ENCODE data around the gene CLN5. TPM values are rescaled to one million over a fixed set of nuclear protein-coding genes. Genes with fewer than 3 reads are reported as not detected.
A peak's percentile ranks its signal among the peaks of the same experiment; 100 is the strongest.
"Not testable (repeated sequence)": the region's sequence is repeated elsewhere in the genome, so short reads cannot be mapped to it uniquely, and the experiment has no call there.

CLN5 gene
- total RNA-seq, 1 experiment from 2014 or later: 14.5 TPM

DNA sequence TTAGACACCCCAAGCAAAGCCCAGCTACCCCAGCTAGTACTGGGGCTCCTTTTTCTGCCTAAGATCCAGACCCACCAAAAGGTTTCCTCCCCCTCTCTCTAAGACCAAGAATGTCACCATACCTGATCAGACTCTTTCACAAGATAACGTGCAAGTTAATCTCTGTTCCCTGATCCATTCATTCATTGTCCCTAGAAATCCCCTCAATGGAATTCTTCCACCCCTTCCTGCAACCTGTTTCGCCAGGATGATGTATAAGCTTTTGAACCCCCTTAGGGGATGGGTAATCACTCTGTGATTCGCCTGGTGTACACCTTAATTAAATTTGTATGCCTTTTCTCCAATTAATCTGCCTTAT is 17.3 kb upstream of the CLN5 start:
- no peak for DNase-seq (ENCODE audit: extremely low read depth, low read depth)

DNA sequence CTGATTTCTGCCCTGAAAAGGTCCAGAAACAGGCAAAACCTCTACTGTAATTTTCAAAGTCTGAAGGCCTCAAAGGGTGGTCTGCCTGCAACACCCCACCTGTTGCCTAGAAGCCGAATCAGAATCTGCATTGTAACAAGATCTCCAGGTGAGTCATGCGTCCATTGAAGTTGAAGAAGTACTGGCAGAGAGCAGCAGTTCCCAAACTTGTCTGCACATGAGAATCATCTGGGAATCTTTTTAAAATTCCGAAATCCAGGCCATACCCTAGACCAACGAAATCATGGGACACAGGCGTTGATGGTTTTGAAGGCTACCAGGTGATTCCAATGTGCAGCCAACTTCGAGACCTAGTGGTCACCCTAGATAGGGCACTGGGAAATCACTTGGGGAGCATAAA is 16.0 kb upstream of the CLN5 start:
- DNase-seq (ENCODE audit: extremely low read depth, low read depth): no peak

DNA sequence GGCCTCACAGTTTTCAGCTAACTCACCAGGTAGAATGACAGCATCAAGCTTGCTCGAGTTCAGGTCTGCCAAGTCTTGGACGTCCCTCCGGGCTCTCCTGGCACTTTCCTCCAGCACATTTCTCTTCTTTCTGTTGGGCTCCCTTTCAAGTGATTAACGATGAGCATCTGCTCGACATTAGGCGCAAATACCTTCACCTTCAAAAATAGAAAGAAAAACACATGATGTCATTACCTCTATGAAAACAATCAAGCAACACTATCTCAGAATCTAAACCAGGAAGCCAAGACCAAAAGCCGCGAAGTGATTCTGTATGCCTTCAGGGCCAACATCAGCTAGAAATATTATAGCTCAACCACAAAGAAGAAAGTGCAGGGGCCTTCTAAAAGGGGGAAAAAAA is 15.4 kb upstream of the CLN5 start:
- DNase-seq (ENCODE audit: extremely low read depth, low read depth): no peak

DNA sequence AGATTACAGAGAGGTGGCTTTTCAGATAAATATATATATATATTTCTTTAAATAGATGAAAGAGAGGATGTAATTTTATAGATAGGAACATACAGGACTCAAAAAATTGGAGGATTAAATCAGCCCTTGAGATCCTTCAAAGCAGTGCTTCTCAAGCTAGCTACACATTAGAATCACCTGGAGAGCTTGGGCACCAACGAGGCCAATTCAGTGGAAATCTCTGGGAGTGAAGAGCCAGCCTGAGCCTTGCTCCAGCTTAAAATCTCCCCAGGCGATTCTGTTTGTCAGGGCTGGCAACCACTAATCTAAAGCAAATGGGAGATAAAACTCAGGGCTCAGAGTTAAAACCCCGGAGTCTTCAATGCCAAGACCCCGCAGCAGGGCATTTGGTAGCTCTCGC is 15.0 kb upstream of the CLN5 start:
- no peak for DNase-seq (ENCODE audit: extremely low read depth, low read depth)

DNA sequence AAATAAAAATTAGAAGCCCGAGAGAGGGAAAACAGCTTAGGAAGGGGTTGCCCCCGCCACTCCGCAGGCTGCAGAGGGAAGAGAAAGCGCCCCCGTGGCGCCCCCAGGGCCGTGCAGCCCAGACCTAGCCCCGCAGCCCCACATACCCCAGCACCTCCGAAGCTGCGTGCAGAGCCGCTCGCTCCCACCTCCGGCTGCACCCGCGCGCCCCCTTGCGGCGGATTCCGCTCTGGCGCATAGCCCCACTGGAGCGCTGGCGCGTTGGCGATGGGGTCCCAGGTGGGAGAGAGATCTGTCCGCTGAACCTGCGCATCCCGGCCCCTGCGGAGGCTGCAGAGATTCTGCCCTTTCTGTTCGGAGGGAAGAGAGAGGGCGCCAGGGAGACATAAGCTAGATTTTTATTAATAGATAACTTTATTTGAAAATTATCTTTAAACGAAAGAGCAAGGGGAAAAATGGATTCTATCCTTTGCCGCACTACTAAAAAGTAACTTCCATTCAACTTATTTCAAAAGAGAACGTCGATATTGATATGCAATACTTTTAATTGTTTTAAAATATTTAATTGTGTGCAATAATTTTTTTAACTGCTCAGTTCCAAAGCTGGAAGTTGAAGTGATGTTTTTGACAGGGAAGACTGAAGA is 11.7 kb upstream of the CLN5 start:
- peak; percentile 56 for DNase-seq (ENCODE audit: extremely low read depth, low read depth)

DNA sequence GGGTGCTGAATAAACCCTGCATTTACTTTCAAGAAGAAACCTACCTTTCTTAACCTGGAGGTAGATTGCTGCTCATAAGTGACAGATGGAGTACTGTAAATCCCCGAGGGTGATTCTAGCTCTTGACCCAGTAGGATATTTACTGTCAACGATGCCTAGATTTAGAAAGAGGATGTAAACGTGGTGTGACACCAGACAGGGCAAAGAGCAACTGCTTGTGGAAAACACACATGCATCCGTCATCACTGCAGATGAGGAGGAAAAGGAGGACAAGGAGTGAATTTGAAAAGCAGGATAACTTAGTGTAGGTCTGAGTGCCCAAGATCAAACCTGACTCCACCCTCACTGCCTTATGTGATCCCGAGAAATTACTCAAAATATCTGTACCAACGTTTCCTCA is 9.8 kb upstream of the CLN5 start:
- DNase-seq (ENCODE audit: extremely low read depth, low read depth): no peak

DNA sequence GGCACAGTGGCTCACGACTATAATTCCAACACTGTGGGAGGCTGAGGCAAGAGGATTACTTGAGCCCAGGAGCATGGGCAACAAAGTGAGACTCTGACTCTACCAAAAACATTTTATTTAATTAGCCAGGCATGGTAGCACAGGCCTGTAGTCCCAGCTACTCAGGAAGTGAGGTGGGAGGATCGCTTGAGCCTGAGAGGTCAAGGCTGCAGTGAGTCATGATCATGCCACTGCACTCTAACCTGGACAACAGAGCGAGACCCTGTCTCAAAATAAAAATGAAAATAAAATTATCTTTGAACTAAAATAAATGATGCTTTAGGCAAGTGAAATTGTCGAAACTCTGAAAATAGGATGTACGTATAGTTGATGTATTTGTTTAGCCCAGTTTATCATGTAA is 8.2 kb upstream of the CLN5 start:
- no peak for DNase-seq (ENCODE audit: extremely low read depth, low read depth)

DNA sequence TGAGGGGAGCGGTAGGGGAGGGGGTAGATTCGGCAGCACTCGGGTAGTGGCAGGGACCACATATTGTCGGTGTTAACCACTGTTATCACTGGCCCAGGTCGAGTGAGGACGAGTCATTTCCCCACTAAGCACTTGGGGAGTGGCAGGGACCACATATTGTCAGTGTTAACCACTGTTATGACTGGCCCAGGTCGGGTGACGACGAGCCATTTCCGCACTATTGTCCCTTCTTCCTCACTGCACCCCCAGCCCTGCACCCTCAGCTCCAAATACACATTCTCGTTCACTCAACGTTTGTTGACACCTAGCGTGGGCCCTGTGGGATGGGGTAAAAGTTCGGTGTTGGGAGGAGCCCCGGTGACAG is 467 bp upstream of the CLN5 start:
- DNase-seq (ENCODE audit: extremely low read depth, low read depth): no peak

DNA sequence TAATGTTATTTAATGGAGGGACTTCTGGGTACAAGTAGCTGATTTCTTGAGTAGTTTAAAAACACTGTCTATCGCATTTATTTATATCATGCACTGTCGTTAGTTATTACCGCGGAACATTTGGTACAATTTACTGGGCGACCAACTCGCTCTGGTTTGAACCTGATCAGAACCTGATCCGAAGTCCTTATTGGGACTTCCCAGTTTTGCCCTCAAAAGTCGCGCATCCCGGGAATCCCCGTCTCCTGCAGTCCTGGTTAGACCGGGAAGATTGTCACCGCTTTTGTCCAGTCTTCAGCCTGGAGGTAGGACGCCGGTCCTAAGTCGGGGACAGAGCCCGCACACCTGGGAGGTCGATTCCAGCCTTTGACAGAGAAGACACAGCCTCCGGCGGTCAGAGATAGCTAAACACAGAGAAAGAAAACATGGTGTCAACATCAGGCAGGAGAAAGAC is 694 bp downstream of the CLN5 start:
- no peak for DNase-seq (ENCODE audit: extremely low read depth, low read depth)

DNA sequence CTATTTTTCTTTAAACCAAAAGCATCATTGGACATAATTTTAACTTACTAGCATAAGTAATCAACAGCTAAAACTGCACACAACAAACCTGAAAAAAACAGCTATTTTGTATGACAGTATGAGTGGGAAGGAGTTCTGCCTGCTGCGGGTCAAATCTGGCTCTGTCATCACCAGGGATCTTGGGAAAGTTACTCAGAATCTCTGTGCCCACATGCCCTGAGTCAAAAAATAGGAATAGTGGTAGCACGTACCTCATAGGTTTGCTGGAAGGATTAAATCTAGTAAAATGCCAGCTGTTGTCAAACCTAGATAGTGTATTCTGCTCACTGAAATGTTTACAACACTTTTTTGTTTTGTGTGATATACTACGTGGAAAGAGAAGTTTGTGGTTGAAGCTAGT is 1.1 kb downstream of the CLN5 start:
- no peak for DNase-seq (ENCODE audit: extremely low read depth, low read depth)

DNA sequence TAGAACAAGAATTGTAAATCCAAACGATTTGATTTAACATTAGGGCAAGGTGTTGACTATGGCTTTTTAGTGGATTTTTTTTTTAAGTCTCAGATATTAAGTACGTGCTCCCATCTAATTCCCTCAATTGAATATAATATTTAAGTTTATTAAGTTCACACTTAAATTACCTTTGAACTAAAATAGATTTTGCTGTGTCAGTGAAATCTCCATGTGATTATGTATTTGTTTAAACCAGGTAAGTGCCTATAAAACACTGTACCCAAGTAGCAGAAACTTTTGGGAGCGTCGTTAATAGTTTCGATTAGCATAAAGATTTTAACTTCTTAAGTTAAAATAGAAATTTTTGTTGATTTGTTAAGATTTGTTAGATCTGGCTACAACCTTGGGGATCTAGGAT is 1.6 kb downstream of the CLN5 start:
- no peak for DNase-seq (ENCODE audit: extremely low read depth, low read depth)

DNA sequence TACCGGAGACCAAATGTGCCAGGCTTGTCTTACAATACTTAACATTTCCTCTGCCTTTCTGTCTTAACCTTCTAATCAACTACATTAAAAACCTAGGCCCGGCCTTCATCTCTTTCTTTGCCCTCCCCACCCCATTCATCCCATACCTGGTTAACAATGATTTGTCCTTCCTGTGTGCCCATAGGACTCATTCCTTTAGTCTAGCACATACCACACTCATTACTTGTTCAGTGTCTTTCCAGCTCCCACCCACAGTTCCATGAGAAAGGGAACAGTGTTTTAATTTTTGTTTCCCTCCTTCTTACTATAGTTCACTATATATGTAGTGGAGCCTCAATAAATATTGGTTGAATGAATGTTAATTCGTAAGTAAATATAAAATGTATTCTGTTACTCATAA is 2.4 kb downstream of the CLN5 start:
- no peak for DNase-seq (ENCODE audit: extremely low read depth, low read depth)

DNA sequence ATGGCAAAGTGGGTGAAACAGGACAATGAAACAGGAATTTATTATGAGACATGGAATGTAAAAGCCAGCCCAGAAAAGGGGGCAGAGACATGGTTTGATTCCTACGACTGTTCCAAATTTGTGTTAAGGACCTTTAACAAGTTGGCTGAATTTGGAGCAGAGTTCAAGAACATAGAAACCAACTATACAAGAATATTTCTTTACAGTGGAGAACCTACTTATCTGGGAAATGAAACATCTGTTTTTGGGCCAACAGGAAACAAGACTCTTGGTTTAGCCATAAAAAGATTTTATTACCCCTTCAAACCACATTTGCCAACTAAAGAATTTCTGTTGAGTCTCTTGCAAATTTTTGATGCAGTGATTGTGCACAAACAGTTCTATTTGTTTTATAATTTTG is 8.6 kb downstream of the CLN5 start:
- no peak for DNase-seq (ENCODE audit: extremely low read depth, low read depth)

DNA sequence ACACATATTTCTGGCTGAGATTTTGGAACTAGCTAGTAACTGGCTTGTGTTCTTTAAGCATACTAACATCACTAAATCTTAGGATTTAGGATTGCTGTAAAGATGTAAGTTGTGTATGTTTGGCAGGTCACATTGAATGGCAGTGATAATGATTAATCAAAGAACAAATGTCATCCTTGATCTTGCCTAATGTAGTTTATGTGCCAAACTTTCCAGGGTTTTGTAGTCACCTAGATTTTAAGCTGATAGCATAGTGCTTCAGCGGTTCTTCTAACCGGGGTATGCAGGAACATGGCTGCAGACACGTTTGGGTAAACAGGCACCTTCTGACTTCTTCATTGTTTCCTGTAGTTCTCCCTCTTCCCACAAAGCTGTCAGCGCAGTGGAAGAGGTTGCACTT is 9.7 kb downstream of the CLN5 start:
- DNase-seq (ENCODE audit: extremely low read depth, low read depth): no peak

DNA sequence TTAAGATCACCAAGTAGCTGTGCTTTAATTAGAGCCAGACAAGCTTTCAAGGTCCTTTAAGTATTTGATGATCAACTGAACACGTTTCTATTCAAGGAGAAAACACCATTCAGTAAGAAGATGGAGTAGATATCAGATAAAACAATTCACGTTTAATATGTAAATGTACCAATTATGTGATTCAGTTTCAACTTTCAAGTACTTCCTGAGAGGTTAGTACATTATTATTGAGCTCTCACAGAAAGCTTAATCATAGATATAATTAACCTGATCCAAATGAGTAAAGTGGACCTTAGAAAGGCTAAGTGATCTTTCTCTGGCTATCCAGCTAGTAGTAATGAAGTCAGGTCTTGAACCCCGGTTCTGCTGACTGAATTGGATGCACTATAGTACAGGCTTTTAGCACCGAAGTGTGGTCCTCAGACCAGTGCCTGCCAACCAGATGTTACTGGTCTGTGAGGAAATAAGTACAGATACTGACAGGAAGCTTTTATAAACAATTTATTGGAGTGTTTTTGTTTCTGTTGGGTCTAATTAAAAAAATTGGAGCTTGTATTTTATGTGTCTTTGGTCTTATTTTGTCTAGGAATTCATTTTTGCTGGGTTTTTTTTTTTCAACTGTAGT is 10.2 kb downstream of the CLN5 start:
- DNase-seq (ENCODE audit: extremely low read depth, low read depth): no peak

DNA sequence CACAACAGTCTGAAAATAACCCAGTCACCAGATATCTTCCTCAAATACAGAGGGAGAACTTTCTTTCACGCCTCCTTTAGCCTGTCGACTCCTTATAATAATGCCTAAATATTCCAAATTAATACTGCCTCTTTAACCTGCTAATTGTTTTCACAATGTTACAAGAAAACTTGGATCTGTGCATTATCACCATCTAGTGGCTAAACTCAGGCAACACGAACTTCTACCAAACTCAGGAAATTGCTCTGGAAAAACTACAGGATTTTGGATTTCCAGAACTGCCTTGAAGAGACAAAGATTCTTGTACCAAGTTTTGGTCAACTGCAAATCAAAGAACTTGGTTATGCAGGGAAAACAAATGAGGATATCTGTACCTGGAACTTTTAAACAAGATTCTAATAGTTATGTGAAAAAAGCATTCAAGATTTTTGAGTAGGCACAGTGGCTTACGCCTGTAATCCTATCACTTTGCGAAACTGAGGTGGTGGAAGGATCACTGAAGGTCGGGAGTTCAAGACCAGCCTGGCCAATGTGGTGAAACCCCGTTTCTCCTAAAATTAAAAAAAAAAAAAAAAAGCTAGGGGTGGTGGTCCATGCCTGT is 10.8 kb downstream of the CLN5 start:
- no peak for DNase-seq (ENCODE audit: extremely low read depth, low read depth)

DNA sequence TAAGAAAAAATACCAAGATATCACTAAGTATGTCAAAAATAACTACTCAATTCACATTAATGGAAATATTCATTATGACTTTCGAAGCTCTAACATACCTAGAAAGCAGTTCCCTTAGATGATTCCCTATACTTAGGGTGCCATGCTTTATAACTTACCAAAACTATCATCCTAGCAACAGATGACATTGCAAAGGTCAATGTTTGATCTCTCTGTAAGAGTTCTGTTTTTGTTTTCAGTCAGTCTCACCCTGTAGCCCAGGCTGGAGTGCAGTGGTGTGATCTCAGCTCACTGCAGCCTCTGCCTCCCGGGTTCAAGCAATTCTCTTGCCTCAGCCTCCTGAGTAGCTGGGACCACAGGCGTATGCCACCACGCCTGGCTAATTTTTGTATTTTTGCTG is 16.5 kb downstream of the CLN5 start:
- DNase-seq (ENCODE audit: extremely low read depth, low read depth): not testable (repeated sequence)

DNA sequence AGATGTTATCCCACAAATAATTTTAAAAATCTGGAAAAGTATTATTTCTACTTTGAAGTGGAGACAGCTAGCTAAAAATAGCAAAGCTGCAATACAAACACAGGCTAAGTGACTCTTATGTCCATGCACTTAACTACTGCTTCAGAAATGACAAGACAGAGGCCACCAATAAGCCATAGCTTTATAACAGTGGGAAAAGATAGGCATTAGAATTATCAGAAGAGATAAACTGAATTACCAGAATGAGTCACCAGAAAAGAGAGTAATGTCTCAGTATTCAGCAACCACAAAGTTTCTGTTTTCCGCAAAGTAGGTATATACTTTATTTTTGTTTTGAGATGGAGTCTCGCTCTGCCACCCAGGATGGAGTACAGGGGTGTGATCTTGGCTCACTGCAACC is 17.1 kb downstream of the CLN5 start:
- DNase-seq (ENCODE audit: extremely low read depth, low read depth): no peak

DNA sequence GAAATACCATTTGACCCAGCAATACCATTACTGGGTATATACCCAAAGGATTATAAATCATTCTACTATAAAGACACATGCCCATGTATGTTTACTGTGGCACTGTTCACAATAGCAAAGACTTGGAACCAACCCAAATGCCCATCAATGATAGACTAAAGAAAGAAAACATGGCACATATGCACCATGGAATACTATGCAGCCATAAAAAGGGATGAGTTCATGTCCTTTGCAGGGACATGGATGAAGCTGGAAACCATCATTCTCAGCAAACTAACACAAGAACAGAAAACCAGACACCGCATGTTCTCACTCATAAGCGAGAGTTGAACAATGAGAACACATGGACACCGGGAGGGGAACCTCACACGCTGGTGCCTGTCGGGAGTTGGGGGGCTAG is 17.8 kb downstream of the CLN5 start:
- DNase-seq (ENCODE audit: extremely low read depth, low read depth): not testable (repeated sequence)

DNA sequence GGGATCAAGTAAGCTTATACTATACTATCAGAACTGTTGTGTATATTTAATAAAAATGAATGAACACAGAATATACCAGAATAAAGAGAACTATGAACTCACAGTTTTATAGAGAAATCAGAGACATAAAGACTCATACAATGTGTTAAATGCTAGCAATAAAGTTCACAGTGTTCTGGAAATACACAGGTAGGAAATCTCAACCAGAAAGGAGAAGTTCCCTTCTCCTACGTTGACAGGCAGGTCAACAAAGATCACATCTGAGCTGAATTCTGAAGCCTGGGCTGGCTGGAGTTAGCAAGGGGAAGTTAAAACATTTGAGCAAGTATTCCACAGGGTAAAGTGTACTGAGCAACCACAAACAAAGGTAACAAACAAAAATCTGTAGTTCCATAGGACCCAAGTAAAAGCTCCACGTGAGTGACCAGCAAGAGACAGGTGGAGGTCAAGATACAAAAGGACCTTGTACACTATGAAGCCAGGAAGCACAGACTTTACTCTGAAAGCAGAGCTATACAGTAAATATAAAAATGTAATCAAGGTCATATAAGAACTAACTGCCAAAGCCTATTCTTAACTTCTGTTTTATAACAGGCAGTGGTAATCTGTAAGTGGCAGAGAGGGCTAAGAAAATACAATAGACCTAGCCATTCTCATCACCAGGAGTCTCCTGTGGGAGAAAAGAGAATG is 22.1 kb downstream of the CLN5 start:
- DNase-seq (ENCODE audit: extremely low read depth, low read depth): no peak

DNA sequence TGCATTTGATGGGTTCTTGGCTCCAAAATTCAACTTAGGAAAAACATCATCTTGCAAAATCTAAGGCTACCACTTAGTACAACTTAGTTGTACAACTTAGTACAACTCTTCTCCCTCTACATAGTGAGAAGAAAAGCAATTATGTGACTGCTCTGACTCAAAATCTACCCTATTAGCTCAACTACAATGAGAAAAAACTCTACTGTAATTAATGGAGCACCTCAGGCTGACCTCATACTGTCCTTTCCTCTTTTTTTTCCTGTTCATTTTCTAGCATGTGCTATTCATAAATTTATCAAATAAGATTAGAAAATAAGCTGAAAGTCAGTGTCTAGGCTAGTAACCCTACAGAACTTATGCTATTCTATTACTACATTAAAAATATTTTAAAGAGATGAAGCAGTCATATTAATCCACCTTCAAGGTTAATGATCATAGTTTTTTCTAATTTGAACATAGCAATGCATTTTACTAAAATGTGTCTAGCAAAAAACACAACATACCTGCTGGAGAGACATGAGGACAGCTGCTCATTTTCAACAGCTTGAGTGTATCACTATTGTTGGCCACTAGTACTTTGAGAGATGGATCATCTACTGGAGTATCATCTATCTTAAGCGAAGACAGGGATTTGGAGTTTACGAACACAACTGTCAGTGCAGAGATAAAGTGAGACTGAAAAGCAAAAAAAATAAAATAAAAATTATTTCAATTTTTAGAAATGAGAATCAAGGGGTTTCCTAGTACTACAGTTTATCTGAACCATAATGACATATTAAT is 23.2 kb downstream of the CLN5 start:
- no peak for DNase-seq (ENCODE audit: extremely low read depth, low read depth)

Data from NCI-H460 (cell line).